ENCODE measurements around the gene TFRC.

DNA sequence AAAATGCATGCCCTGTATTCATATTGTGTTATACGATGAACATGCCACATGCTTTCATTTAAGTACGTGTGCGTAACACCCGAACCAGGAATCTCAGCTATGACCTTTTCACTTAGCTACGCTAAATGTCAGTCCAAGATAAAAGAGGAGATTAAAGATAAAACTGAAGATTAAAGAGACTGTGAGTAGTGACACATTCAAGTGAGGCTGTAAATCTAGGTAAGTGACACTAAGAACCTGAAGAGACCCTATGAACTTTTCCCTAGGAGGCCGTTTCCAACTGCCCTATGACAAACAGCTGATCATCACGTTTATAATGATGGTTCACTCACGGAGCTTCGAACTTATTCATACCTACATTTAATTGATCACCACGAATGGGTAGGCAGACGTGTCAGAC lies 32.2 kb downstream of the TFRC start:
- TF ChIP-seq, protein P1, sequence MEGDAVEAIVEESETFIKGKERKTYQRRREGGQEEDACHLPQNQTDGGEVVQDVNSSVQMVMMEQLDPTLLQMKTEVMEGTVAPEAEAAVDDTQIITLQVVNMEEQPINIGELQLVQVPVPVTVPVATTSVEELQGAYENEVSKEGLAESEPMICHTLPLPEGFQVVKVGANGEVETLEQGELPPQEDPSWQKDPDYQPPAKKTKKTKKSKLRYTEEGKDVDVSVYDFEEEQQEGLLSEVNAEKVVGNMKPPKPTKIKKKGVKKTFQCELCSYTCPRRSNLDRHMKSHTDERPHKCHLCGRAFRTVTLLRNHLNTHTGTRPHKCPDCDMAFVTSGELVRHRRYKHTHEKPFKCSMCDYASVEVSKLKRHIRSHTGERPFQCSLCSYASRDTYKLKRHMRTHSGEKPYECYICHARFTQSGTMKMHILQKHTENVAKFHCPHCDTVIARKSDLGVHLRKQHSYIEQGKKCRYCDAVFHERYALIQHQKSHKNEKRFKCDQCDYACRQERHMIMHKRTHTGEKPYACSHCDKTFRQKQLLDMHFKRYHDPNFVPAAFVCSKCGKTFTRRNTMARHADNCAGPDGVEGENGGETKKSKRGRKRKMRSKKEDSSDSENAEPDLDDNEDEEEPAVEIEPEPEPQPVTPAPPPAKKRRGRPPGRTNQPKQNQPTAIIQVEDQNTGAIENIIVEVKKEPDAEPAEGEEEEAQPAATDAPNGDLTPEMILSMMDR (conservative IDR thresholded peaks at IDR 0.05 in 1 of 2, IDR thresholded peaks at IDR 0.05 in 1 of 2; ENCODE audit: extremely low read depth in 1 of 2, insufficient read depth in 1 of 2, low read depth in 1 of 2, low read length in 2 of 2): no peak
- no peak for TF ChIP-seq EZH2 (IDR thresholded peaks at IDR 0.05; ENCODE audit: borderline replicate concordance, low read length)
